Adipose tissue (tissue), 3 donors: ENCODE data around the gene CCDC146. TPM values are rescaled to one million over a fixed set of nuclear protein-coding genes. Genes with fewer than 3 reads are reported as not detected.

Source experiments
- H3K27ac ChIP-seq: one replicate; pipeline ENCODE4 v1.5.1; 2013; ENCODE audit warnings: low read depth, low read length
- WGBS, 3 donors: extraction: QIAGEN DNeasy Blood & Tissue Kit; methylation state at CpG; one replicate each; pipeline ENCODE4 v1.1.7; 2013; 5-methylcytosine and 5-hydroxymethylcytosine counted together
- polyA plus RNA-seq, 3 donors: library from polyadenylated mRNA; stranded (reverse); fragments of 200-250 nt; gene quantifications; one replicate each; pipeline ENCODE4 v1.2.3, GENCODE V29; 2013
- donor health status: healthy with polysubstance abuse.
- donor health status: Bipolar disorder and iron deficiency.
- donor health status: healthy.

Gene CCDC146
- polyA plus RNA-seq, 3 donors: 1.5 to 15.7 (median 2.9) TPM

- H3K27ac ChIP-seq: no peak overlapping the region
- 80 to 92% (median 88%) methylated on average over 2 of the region's 2 CpGs for WGBS, 3 donors
These were observed 215.1 kb downstream of the CCDC146 start for GRCh38 chr7:77337456-77337990.

GRCh38 chr7:77338260-77338659, 215.8 kb downstream of the CCDC146 start:
- H3K27ac ChIP-seq: no peak overlapping the region
- 43 to 77% (median 44%) methylated on average over 4 of the region's 4 CpGs for WGBS, 3 donors

GRCh38 chr7:77338883-77339629, 216.6 kb downstream of the CCDC146 start:
- WGBS, 3 donors: 62 to 73% (median 68%) methylated on average over 5 of the region's 5 CpGs
- no peak overlapping the region for H3K27ac ChIP-seq

- 74 to 86% (median 76%) methylated on average over 5 of the region's 5 CpGs for WGBS, 3 donors
- no peak overlapping the region for H3K27ac ChIP-seq
These were observed 217.3 kb downstream of the CCDC146 start for GRCh38 chr7:77339726-77340125.

Other genes with a start within 250 kb of the CCDC146 start
- gene SPDYE17, start 90.3 kb upstream of the CCDC146 start, polyA plus RNA-seq: not detected
- under 1 TPM in 2 of 3 donors, not detected in 1; 0.51 to 0.66 TPM for gene SPDYE18, start 60.1 kb upstream of the CCDC146 start, polyA plus RNA-seq
- gene FGL2, start 77.2 kb downstream of the CCDC146 start, polyA plus RNA-seq: 10 to 100 TPM in 2 of 3 donors, 1 to 10 TPM in 1; 2.6 to 14.6 (median 14.4) TPM